GM12878 (cell line): ENCODE measurements around the gene ANTKMT. TPM values are rescaled to one million over a fixed set of nuclear protein-coding genes. Genes with fewer than 3 reads are reported as not detected.

Source experiments
- ATAC-seq: fragments of 200-7000 bp; cut with Tn5 transposase; 3 replicates; pipeline ENCODE4 v1.9.1; 2020; ENCODE audit warnings: mild to moderate bottlenecking, moderate library complexity
- BruUV-seq: library from RNA; stranded (reverse); fragments of 400-500 nt; replicated peaks from 2 replicates; lab custom pipeline; 2021; lab: Mats Ljungman, UMichigan
- CTCF ChIA-PET: fragments of 300-600 bp; sonication (Branson Sonifier 250); formaldehyde crosslinking; extraction: SDS; loops from one replicate; lab custom pipeline; 2021; ENCODE audit warnings: inconsistent platforms; lab: Yijun Ruan, JAX
- POLR2A ChIA-PET: fragments of 350-600 bp; formaldehyde crosslinking; extraction: SDS; loops from one replicate; lab custom pipeline; 2021; ENCODE audit warnings: inconsistent platforms; lab: Charles Lee
- RAD21 ChIA-PET: fragments of 300-600 bp; sonication (Branson Sonifier 250); formaldehyde crosslinking; loops from one replicate; lab custom pipeline; 2023; ENCODE audit warnings: antibody characterized with exemption; ENCODE audit not compliant: unreplicated experiment; lab: Charles Lee
- SMC1A ChIA-PET: fragments of 300-600 bp; sonication (Branson Sonifier 250); formaldehyde crosslinking; loops from one replicate; lab custom pipeline; 2023; ENCODE audit not compliant: unreplicated experiment, uncharacterized antibody; lab: Charles Lee
- DNase-seq: peaks from one replicate; pipeline ENCODE4 v3.0.0-alpha.2; 2011; ENCODE audit warnings: low read depth, low spot score
- FAIRE-seq: peaks from 3 replicates; lab custom pipeline; 2011; peaks lifted over from hg19 to GRCh38; lab: Jason Lieb, UNC
- H2AFZ ChIP-seq: 2 replicates; pipeline ENCODE4 v1.6.0; 2011; ENCODE audit warnings: low read depth, low read length, control low read depth; ENCODE audit not compliant: control insufficient read depth
- H3K27ac ChIP-seq: 2 replicates; pipeline ENCODE4 v1.5.1; 2011; ENCODE audit warnings: control low read depth; ENCODE audit not compliant: control insufficient read depth, insufficient read depth
- H3K27me3 ChIP-seq, 2 experiments: replicated peaks in 1 of 2; 2 replicates each; pipeline versions ENCODE4 v1.6.0 to v1.6.1; 2011; ENCODE audit warnings: low read length in 1 of 2; ENCODE audit not compliant: control insufficient read depth in 2 of 2, insufficient read depth in 2 of 2
- H3K36me3 ChIP-seq, 2 experiments: 2 replicates each; pipeline ENCODE4 v1.5.1; 2011; ENCODE audit warnings: low read length in 1 of 2; ENCODE audit not compliant: control insufficient read depth in 2 of 2, insufficient read depth in 2 of 2
- H3K4me1 ChIP-seq: 2 replicates; pipeline ENCODE4 v1.6.1; 2011; ENCODE audit warnings: mild to moderate bottlenecking, low read length, moderate library complexity, mixed read lengths; ENCODE audit not compliant: control insufficient read depth, insufficient read depth
- H3K4me2 ChIP-seq: 2 replicates; pipeline ENCODE4 v1.6.0; 2011; ENCODE audit warnings: control low read depth; ENCODE audit not compliant: control insufficient read depth, insufficient read depth
- H3K4me3 ChIP-seq: fragments of 200-600 bp; sonication (generic); 2 replicates; pipeline ENCODE4 v1.5.1; 2016
- H3K79me2 ChIP-seq: 2 replicates; pipeline ENCODE4 v1.6.0; 2011; ENCODE audit warnings: low read length; ENCODE audit not compliant: control insufficient read depth, insufficient read depth
- H3K9ac ChIP-seq: 2 replicates; pipeline ENCODE4 v1.8.0; 2011; ENCODE audit warnings: low read length, control low read depth, mixed read lengths; ENCODE audit not compliant: control insufficient read depth, insufficient read depth
- H3K9me3 ChIP-seq: replicated peaks from 3 replicates; pipeline ENCODE4 v1.5.1; 2011; ENCODE audit warnings: mild to moderate bottlenecking, low read length; ENCODE audit not compliant: control insufficient read depth, insufficient read depth
- H4K20me1 ChIP-seq: 2 replicates; pipeline ENCODE4 v1.6.0; 2011; ENCODE audit not compliant: control insufficient read depth, insufficient read depth
- BACH1 ChIP-seq: fragments of 450-650 bp; IDR thresholded peaks from 2 replicates; pipeline ENCODE4 v1.6.1; 2017; ENCODE audit warnings: mild to moderate bottlenecking, borderline replicate concordance
- BMI1 ChIP-seq: fragments of 450-650 bp; IDR thresholded peaks from 2 replicates; pipeline ENCODE4 v1.6.1; 2016; ENCODE audit warnings: mild to moderate bottlenecking, moderate library complexity, borderline replicate concordance
- CHD4 ChIP-seq: fragments of 200-600 bp; sonication (generic); IDR thresholded peaks from 2 replicates; pipeline ENCODE4 v1.6.1; 2016; ENCODE audit warnings: mild to moderate bottlenecking
- DPF2 ChIP-seq: fragments of 450-650 bp; IDR thresholded peaks from 2 replicates; pipeline ENCODE4 v1.6.1; 2017; ENCODE audit warnings: mild to moderate bottlenecking
- MEF2B ChIP-seq: fragments of 450-650 bp; IDR thresholded peaks from 2 replicates; pipeline ENCODE4 v1.6.1; 2018; ENCODE audit warnings: mild to moderate bottlenecking, moderate library complexity; ENCODE audit not compliant: partially characterized antibody, poor library complexity, severe bottlenecking
- NBN ChIP-seq: fragments of 450-650 bp; IDR thresholded peaks from 2 replicates; pipeline ENCODE4 v1.6.1; 2016
- NR2C2 ChIP-seq: IDR thresholded peaks from 2 replicates; pipeline ENCODE4 v1.6.1; 2011; ENCODE audit warnings: borderline replicate concordance, low read depth; ENCODE audit not compliant: control insufficient read depth, insufficient read length
- POLR2A ChIP-seq: IDR thresholded peaks from 2 replicates; pipeline ENCODE4 v1.6.1; 2011; ENCODE audit warnings: low read depth, mild to moderate bottlenecking, low read length
- RB1 ChIP-seq: fragments of 450-650 bp; formaldehyde crosslinking; IDR thresholded peaks from 2 replicates; pipeline ENCODE4 v1.6.1; 2017; ENCODE audit warnings: mild to moderate bottlenecking, borderline replicate concordance
- SP1 ChIP-seq: IDR thresholded peaks from one replicate; pipeline ENCODE4 v1.6.1; 2011; ENCODE audit warnings: low read depth, low read length
- TBL1XR1 ChIP-seq: IDR thresholded peaks from 2 replicates; pipeline ENCODE4 v1.6.1; 2012; ENCODE audit warnings: low read depth, low read length, improper control_type of control experiment
- ZNF687 ChIP-seq: fragments of 450-650 bp; IDR thresholded peaks from 2 replicates; pipeline ENCODE4 v1.6.1; 2017; ENCODE audit warnings: mild to moderate bottlenecking, moderate library complexity
- WGBS: methylation state at CpG from one replicate; pipeline ENCODE4 v1.1.6; 2016; ENCODE audit warnings: low lambda C conversion rate; ENCODE audit not compliant: insufficient replicate concordance, insufficient coverage; ENCODE audit errors: missing lambda C conversion rate; 5-methylcytosine and 5-hydroxymethylcytosine counted together
- in situ Hi-C: fragments of 300-500 bp; cut with MboI; formaldehyde crosslinking; loops from 9 replicates; pipeline ENCODE4 v1.14.3; 2018; ENCODE audit warnings: mixed read lengths
- intact Hi-C: fragments of 100-400 bp; cut with micrococcal nuclease; formaldehyde crosslinking; loops from one replicate; pipeline ENCODE4 v1.14.2; 2022; ENCODE audit not compliant: unreplicated experiment
- polyA plus RNA-seq, 11 experiments: library from polyadenylated mRNA; depleted of rRNA in 4 of 11; unstranded in 6 of 11; stranded (reverse) in 5 of 11; fragments of >200 nt; fragmentation: Nextera tagmentation in 4 of 11; fragmentation: Illumina TruSeq in 1 of 11; extraction: Ambion mirVana in 4 of 11; extraction: Trizol in 1 of 11; gene quantifications; 1 replicate in 1 of 11; 2 replicates in 10 of 11; pipeline versions ENCODE4 v1.2.1 to v1.2.3, GENCODE V29; 2011 to 2016; ENCODE audit warnings: inconsistent platforms in 2 of 11, missing spikeins in 2 of 11, low read depth in 1 of 11
- total RNA-seq, 4 experiments: library from RNA; depleted of rRNA in 3 of 4; stranded (reverse); fragments of >200 nt in 3 of 4; fragmentation: Illumina TruSeq in 1 of 4; extraction: Trizol in 1 of 4; gene quantifications; 2 replicates each; pipeline versions ENCODE4 v1.2.1 to v1.2.3, GENCODE V29; 2013 to 2021

Gene ANTKMT
- total and polyA plus RNA-seq, 10 of the 15 experiments (the other 5 are each of a cell fraction or from before 2014, with no cell fraction given) = 0.58 to 60.5 (median 25.8) TPM

- H3K4me1 ChIP-seq = peaks cover 31% of the 10 kb centered on the region
- ChIA-PET CTCF (interaction anchor here (0.8 to 1.4 kb wide), 3 partner anchors 11 to 12 kb away, joined by 3 to 4 read pairs (median 4); partner anchors contain the start of gene ANTKMT), RAD21 (no interaction called here), SMC1A (interaction anchor here (1.2 kb wide), 1 partner anchor 16 kb away, joined by 3 read pairs; no protein-coding TSS in a partner anchor), POLR2A (interaction anchor here (0.9 to 1.0 kb wide), 2 partner anchors 12 to 13 kb away, joined by 3 read pairs; no protein-coding TSS in a partner anchor)
- H3K9me3 ChIP-seq = no peaks in the 10 kb centered on the region
- no peaks in the 10 kb centered on the region for H4K20me1 ChIP-seq
- H3K36me3 ChIP-seq = peaks cover 7 to 9% of the 10 kb centered on the region in 2 experiments; a peak in 3 of 4 replicates
- no peak overlapping the region for H3K27ac ChIP-seq
- H3K4me2 ChIP-seq = no peak overlapping the region
- DNase-seq (no peak), FAIRE-seq (no peak), ATAC-seq (no peak)
- TF ChIP-seq DPF2 = no peak
- TF ChIP-seq CHD4 = no peak
- no peak for TF ChIP-seq POLR2A
- TF ChIP-seq NBN = no peak
- TF ChIP-seq NR2C2 = no peak
- no peak for TF ChIP-seq BMI1
- no peak for TF ChIP-seq MEF2B
- TF ChIP-seq SP1 = no peak
- TF ChIP-seq TBL1XR1 = no peak
- TF ChIP-seq BACH1 = no peak
- TF ChIP-seq ZNF687 = no peak
- no peak for TF ChIP-seq RB1
- in situ Hi-C loops (no loop called here), intact Hi-C loops (no loop called here)
- H2AFZ ChIP-seq = no peak overlapping the region
- BruUV-seq = no TSS peak
- H3K4me3 ChIP-seq = no peak overlapping the region
- WGBS = 89% methylated on average over 12 of the region's 12 CpGs
- H3K27me3 ChIP-seq = no peaks in the 10 kb centered on the region
- H3K79me2 ChIP-seq = no peaks in the 10 kb centered on the region; the same call in 1 of the 2 replicates
- H3K9ac ChIP-seq = no peak overlapping the region
Measured at GRCh38 chr16:732332-732731, 11.4 kb downstream of the ANTKMT start.
